ENCODE data around the gene FIGN. TPM values are rescaled to one million over a fixed set of nuclear protein-coding genes. Genes with fewer than 3 reads are reported as not detected.

Gene FIGN
- total and polyA plus RNA-seq, 2 donors (not counting 3 experiments of a cell fraction or from before 2014, with no cell fraction given) = 1.8 to 8.1 TPM

DNA sequence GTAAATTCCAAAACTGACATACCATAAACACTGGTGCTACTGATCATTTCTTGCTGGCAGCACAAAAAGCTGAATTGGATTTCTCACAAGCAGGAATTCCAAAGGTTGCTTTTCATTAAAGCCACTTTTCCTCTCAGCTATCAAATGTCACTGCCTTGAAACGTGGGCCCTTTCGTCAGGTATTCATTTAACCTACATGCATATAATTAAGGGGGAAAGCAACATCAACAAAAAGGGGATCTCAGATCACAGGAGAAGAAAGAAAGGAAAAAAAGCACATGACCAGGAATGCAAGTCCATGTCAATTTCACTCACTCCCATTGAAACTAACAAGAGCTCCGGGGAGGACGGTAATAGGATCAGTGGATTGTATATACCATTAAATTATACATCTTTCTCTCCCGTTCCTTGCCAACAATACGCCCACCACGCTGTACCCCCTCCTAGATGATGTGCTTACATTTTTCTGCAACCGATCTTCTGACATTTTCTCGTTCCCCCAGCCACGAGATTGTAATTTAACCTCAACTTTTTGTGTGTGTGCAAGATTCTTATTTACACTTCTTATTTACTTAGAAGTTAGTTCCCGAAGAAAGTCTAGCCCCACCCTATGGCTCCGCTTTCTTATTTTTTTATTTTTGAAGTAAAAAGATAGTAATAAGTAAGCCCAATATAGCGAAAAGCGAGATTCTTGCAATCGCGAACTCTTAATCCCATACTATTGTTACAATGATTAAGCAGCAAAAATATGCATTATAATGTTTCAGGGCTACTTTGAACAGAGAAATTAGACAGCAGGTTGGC lies 725 bp downstream of the FIGN start:
- no peaks in the 10 kb centered on the region for H3K9me1 ChIP-seq (replicated peaks; ENCODE audit: control insufficient read depth, extremely low read depth, insufficient read depth, low read length)
- peak overlapping the region; percentile 91 for H3K9ac ChIP-seq (replicated peaks; ENCODE audit: extremely low read depth, insufficient read depth, low read length)
- BruUV-seq (replicated peaks) = no TSS peak
- TF ChIP-seq POLR2AphosphoS5 (IDR thresholded peaks at IDR 0.05; ENCODE audit: insufficient read depth, low read depth, low read length) = no peak
- TF ChIP-seq POLR2A (IDR thresholded peaks at IDR 0.05; ENCODE audit: low read depth, low read length) = no peak
- no peak for TF ChIP-seq GATA2 (IDR thresholded peaks at IDR 0.05; ENCODE audit: insufficient read depth, insufficient read length, low read depth, low read length)
- peak overlapping the region; percentile 66 to 96 (median 94) for H3K4me3 ChIP-seq (replicated peaks in 1 of 3; ENCODE audit: insufficient read depth in 1 of 3, low read depth in 1 of 3, low read length in 3 of 3)
- FAIRE-seq (peak; percentile 63), DNase-seq (ENCODE audit: low read depth, low spot score) (peak; percentile 64)
- H3K4me2 ChIP-seq (ENCODE audit: insufficient read depth, low read length) = peak overlapping the region; percentile 98
- H3K36me3 ChIP-seq (ENCODE audit: control insufficient read depth in 2 of 2, extremely low read depth in 1 of 2, insufficient read depth in 2 of 2, low read length in 2 of 2) = no peaks in the 10 kb centered on the region
- intact Hi-C loops (cut with micrococcal nuclease) = loop anchor here (5.0 kb wide), 4 partner anchors 68 to 263 kb away; no protein-coding TSS in a partner anchor
- H4K20me1 ChIP-seq (replicated peaks; ENCODE audit: control insufficient read depth, extremely low read depth, insufficient read depth, low read length) = no peaks in the 10 kb centered on the region
- H3K4me1 ChIP-seq (ENCODE audit: control insufficient read depth, extremely low read depth, insufficient read depth, low read length) = peaks cover 11% of the 10 kb centered on the region
- peak overlapping the region; percentile 72 for H3K27ac ChIP-seq (ENCODE audit: insufficient read depth, low read depth, low read length)
- ChIA-PET POLR2A (interaction anchor here (0.9 kb wide), 1 partner anchor 386 kb away, joined by 3 read pairs; no protein-coding TSS in a partner anchor), CTCF (interaction anchor here (0.9 to 2.1 kb wide), 9 partner anchors 11 to 694 kb away, joined by 3 to 16 read pairs (median 4); no protein-coding TSS in a partner anchor)
- peak overlapping the region; percentile 76 for H2AFZ ChIP-seq (ENCODE audit: low read depth, low read length)
- H3K9me3 ChIP-seq (replicated peaks; ENCODE audit: control insufficient read depth, insufficient read depth, low read length) = no peaks in the 10 kb centered on the region
- dilution Hi-C loops (cut with MboI; ENCODE audit: extremely low pct_ligation_motif_present, low sequenced_read_pairs) = no loop called here
- peaks cover 15% of the 10 kb centered on the region for H3K79me2 ChIP-seq (ENCODE audit: control insufficient read depth, insufficient read depth, low read length)
- no peaks in the 10 kb centered on the region for H3K27me3 ChIP-seq (ENCODE audit: control insufficient read depth in 2 of 2, insufficient read depth in 2 of 2, low read length in 2 of 2)

DNA sequence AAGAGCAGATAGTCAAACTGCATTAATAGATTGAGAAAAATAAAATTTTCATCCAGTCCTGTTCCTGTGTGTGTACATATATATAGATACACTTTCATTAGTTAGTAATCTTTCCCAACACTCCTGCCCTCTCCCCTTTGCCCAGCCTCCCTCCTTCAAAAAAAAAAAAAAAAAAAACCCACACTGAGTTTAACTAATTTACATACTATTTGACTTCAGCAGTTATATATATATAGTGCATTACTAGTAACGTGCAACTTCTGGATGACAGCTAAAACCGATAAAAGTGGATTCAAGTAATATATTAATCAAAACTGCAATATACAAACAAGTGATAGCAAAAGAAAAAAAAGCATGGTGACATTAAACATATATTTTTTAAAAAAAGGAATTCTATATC lies 1.4 kb downstream of the FIGN start:
- DNase-seq (ENCODE audit: low read depth, low spot score) = no peak
- TF ChIP-seq FOS (IDR thresholded peaks at IDR 0.05; ENCODE audit: borderline replicate concordance, insufficient read depth, low read length) (no peak), POLR2AphosphoS5 (IDR thresholded peaks at IDR 0.05; ENCODE audit: insufficient read depth, low read depth, low read length) (no peak), MYC (IDR thresholded peaks at IDR 0.05; ENCODE audit: low read depth, low read length) (no peak), JUN (IDR thresholded peaks at IDR 0.05; ENCODE audit: borderline replicate concordance, insufficient read depth, insufficient read length, low read depth) (no peak), CTCF (IDR thresholded peaks at IDR 0.05; ENCODE audit: extremely low read depth in 1 of 2, insufficient read depth in 1 of 2, low read depth in 1 of 2, low read length in 2 of 2) (no peak), EZH2 (IDR thresholded peaks at IDR 0.05; ENCODE audit: borderline replicate concordance, low read depth, low read length, severe bottlenecking) (no peak), POLR2A (IDR thresholded peaks at IDR 0.05; ENCODE audit: low read depth, low read length) (no peak), GATA2 (IDR thresholded peaks at IDR 0.05; ENCODE audit: insufficient read depth, insufficient read length, low read depth, low read length) (no peak), MAX (IDR thresholded peaks at IDR 0.05; ENCODE audit: insufficient read depth, insufficient read length) (no peak)
- Histone ChIP-seq H3K79me2 (ENCODE audit: control insufficient read depth, insufficient read depth, low read length) (peaks cover 18% of the 10 kb centered on the region), H3K4me3 (replicated peaks in 1 of 3; ENCODE audit: insufficient read depth in 1 of 3, low read depth in 1 of 3, low read length in 3 of 3) (peak overlapping the region in 2 of 3 experiments; percentile 66 to 96), H3K36me3 (ENCODE audit: control insufficient read depth in 2 of 2, extremely low read depth in 1 of 2, insufficient read depth in 2 of 2, low read length in 2 of 2) (no peaks in the 10 kb centered on the region), H3K27ac (ENCODE audit: insufficient read depth, low read depth, low read length) (no peak overlapping the region), H3K9ac (replicated peaks; ENCODE audit: extremely low read depth, insufficient read depth, low read length) (no peak overlapping the region), H3K4me2 (ENCODE audit: insufficient read depth, low read length) (peak overlapping the region; percentile 98), H4K20me1 (replicated peaks; ENCODE audit: control insufficient read depth, extremely low read depth, insufficient read depth, low read length) (no peaks in the 10 kb centered on the region), H2AFZ (ENCODE audit: low read depth, low read length) (no peak overlapping the region), H3K9me1 (replicated peaks; ENCODE audit: control insufficient read depth, extremely low read depth, insufficient read depth, low read length) (no peaks in the 10 kb centered on the region), H3K4me1 (ENCODE audit: control insufficient read depth, extremely low read depth, insufficient read depth, low read length) (peaks cover 11% of the 10 kb centered on the region), H3K9me3 (replicated peaks; ENCODE audit: control insufficient read depth, insufficient read depth, low read length) (no peaks in the 10 kb centered on the region), H3K27me3 (ENCODE audit: control insufficient read depth in 2 of 2, insufficient read depth in 2 of 2, low read length in 2 of 2) (no peaks in the 10 kb centered on the region)
- dilution Hi-C loops (cut with MboI; ENCODE audit: extremely low pct_ligation_motif_present, low sequenced_read_pairs) = no loop called here
- CTCF ChIA-PET = interaction anchor here (1.5 to 2.4 kb wide), 4 partner anchors 92 to 388 kb away, joined by 3 to 16 read pairs (median 8); no protein-coding TSS in a partner anchor
- no peak for FAIRE-seq
- intact Hi-C loops (cut with micrococcal nuclease) = no loop called here
- POLR2A ChIA-PET = no interaction called here
- no TSS peak for BruUV-seq (replicated peaks)
